Neural progenitor cell (in vitro differentiated cells): ENCODE results near the gene CDC42EP3. TPM values are rescaled to one million over a fixed set of nuclear protein-coding genes. Genes with fewer than 3 reads are reported as not detected.

ENCODE experiments used
- DNase-seq: peaks from one replicate; pipeline ENCODE4 v3.0.0-alpha.2; 2016; ENCODE audit warnings: low spot score
- H2AFZ ChIP-seq: fragments of 200-600 bp; sonication (generic); replicated peaks from 2 replicates; pipeline ENCODE4 v1.6.1; 2016; ENCODE audit warnings: antibody characterized with exemption
- H3F3A ChIP-seq: fragments of 200-600 bp; sonication (generic); 2 replicates; pipeline ENCODE4 v1.6.1; 2016; ENCODE audit warnings: antibody characterized with exemption, low read depth
- H3K27ac ChIP-seq: fragments of 200-600 bp; sonication (generic); 2 replicates; pipeline ENCODE4 v1.5.1; 2016; ENCODE audit warnings: mild to moderate bottlenecking
- H3K27me3 ChIP-seq: fragments of 200-600 bp; sonication (generic); 2 replicates; pipeline ENCODE4 v1.6.1; 2016; ENCODE audit warnings: mild to moderate bottlenecking, moderate library complexity
- H3K36me3 ChIP-seq: fragments of 200-600 bp; sonication (generic); 2 replicates; pipeline ENCODE4 v1.5.1; 2016
- H3K4me1 ChIP-seq: fragments of 200-600 bp; sonication (generic); 2 replicates; pipeline ENCODE4 v1.6.1; 2016; ENCODE audit warnings: mixed run types
- H3K4me2 ChIP-seq: fragments of 200-600 bp; sonication (generic); 2 replicates; pipeline ENCODE4 v1.6.1; 2016
- H3K4me3 ChIP-seq: fragments of 200-600 bp; sonication (generic); 2 replicates; pipeline ENCODE4 v1.5.1; 2016
- H3K79me2 ChIP-seq: fragments of 200-600 bp; sonication (generic); 2 replicates; pipeline ENCODE4 v1.6.1; 2016; ENCODE audit warnings: low read depth
- H3K9ac ChIP-seq: fragments of 200-600 bp; sonication (generic); 2 replicates; pipeline ENCODE4 v1.6.1; 2016
- H3K9me3 ChIP-seq: fragments of 200-600 bp; sonication (generic); 2 replicates; pipeline ENCODE4 v1.5.1; 2016; ENCODE audit warnings: low read depth
- H4K20me1 ChIP-seq: fragments of 200-600 bp; sonication (generic); 2 replicates; pipeline ENCODE4 v1.6.1; 2016; ENCODE audit warnings: low read depth
- H3K27ac Mint-ChIP-seq: 3 replicates; pipeline ENCODE4 v1.8.0; 2021; ENCODE audit warnings: mixed read lengths
- H3K27me3 Mint-ChIP-seq: 2 replicates; pipeline ENCODE4 v1.8.0; 2022; ENCODE audit warnings: low read depth, mild to moderate bottlenecking, inconsistent platforms, moderate library complexity, mixed read lengths; ENCODE audit not compliant: insufficient read depth
- H3K36me3 Mint-ChIP-seq: 3 replicates; pipeline ENCODE4 v1.8.0; 2021; ENCODE audit warnings: mixed read lengths
- H3K4me1 Mint-ChIP-seq: 3 replicates; pipeline ENCODE4 v1.8.0; 2021; ENCODE audit warnings: mixed read lengths
- H3K4me3 Mint-ChIP-seq: 3 replicates; pipeline ENCODE4 v1.8.0; 2021; ENCODE audit warnings: mild to moderate bottlenecking, moderate library complexity, mixed read lengths
- H3K9me3 Mint-ChIP-seq: 3 replicates; pipeline ENCODE4 v1.8.0; 2020; ENCODE audit warnings: mixed read lengths
- EZH2 ChIP-seq: fragments of 200-600 bp; sonication (generic); IDR thresholded peaks from 2 replicates; pipeline ENCODE4 v1.6.1; 2017; ENCODE audit warnings: antibody characterized with exemption, mild to moderate bottlenecking, moderate library complexity
- EZH2phosphoT487 ChIP-seq: fragments of 200-600 bp; sonication (generic); IDR thresholded peaks from 2 replicates; pipeline ENCODE4 v1.6.1; 2017; ENCODE audit warnings: antibody characterized with exemption
- total RNA-seq: library from RNA; depleted of rRNA; stranded (reverse); fragments of >200 nt; gene quantifications from 2 replicates; pipeline ENCODE4 v1.2.3, GENCODE V29; 2015; ENCODE audit warnings: low replicate concordance
- TF ChIP-seq, protein P1 (sequence below): fragments of 200-600 bp; sonication (generic); IDR thresholded peaks from 2 replicates; pipeline ENCODE4 v1.5.1; 2017; ENCODE audit warnings: antibody characterized with exemption, mild to moderate bottlenecking

The CDC42EP3 gene
- total RNA-seq, 1 donor from 2014 or later, result 21.2 TPM

DNA sequence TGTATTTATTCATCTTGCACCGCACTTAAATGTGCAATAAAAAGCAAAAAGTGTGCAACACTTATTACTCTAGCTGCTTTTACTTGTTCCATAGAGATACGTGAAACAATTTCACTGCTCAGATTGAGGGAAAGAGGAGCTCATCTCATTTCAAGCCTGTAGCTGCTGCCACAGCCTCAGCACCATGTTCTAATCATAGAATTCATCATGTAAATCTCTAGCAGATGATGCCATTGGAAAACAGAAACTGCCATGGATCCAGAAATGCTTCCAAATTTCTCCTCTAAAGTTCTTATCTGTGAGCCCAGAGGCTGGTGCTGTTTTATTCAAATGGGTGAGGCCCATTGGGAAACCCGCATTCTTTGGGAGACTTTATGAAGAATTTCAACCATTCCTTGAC lies 2.0 kb downstream of the CDC42EP3 start:
- Histone ChIP-seq H3K4me2 (peak overlapping the region; percentile 95), H3F3A (peaks cover 18% of the 10 kb centered on the region), H3K9ac (no peak overlapping the region), H3K4me3 (peak overlapping the region; percentile 97), H3K27ac (no peak overlapping the region), H3K79me2 (peaks cover 67% of the 10 kb centered on the region), H2AFZ (no peak overlapping the region), H3K4me1 (peaks cover 27% of the 10 kb centered on the region), H3K36me3 (no peaks in the 10 kb centered on the region), H4K20me1 (peaks cover 65% of the 10 kb centered on the region), H3K9me3 (no peaks in the 10 kb centered on the region), H3K27me3 (no peaks in the 10 kb centered on the region)
- Mint-ChIP-seq H3K9me3 (no peaks in the 10 kb centered on the region), H3K36me3 (peaks cover 2% of the 10 kb centered on the region), H3K4me3 (peak overlapping the region; percentile 88), H3K27ac (no peak overlapping the region), H3K4me1 (peaks cover 27% of the 10 kb centered on the region), H3K27me3 (peaks cover 5% of the 10 kb centered on the region)
- TF ChIP-seq, protein P1, sequence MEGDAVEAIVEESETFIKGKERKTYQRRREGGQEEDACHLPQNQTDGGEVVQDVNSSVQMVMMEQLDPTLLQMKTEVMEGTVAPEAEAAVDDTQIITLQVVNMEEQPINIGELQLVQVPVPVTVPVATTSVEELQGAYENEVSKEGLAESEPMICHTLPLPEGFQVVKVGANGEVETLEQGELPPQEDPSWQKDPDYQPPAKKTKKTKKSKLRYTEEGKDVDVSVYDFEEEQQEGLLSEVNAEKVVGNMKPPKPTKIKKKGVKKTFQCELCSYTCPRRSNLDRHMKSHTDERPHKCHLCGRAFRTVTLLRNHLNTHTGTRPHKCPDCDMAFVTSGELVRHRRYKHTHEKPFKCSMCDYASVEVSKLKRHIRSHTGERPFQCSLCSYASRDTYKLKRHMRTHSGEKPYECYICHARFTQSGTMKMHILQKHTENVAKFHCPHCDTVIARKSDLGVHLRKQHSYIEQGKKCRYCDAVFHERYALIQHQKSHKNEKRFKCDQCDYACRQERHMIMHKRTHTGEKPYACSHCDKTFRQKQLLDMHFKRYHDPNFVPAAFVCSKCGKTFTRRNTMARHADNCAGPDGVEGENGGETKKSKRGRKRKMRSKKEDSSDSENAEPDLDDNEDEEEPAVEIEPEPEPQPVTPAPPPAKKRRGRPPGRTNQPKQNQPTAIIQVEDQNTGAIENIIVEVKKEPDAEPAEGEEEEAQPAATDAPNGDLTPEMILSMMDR, result no peak
- no peak for TF ChIP-seq EZH2phosphoT487
- no peak for TF ChIP-seq EZH2
- DNase-seq, result no peak

DNA sequence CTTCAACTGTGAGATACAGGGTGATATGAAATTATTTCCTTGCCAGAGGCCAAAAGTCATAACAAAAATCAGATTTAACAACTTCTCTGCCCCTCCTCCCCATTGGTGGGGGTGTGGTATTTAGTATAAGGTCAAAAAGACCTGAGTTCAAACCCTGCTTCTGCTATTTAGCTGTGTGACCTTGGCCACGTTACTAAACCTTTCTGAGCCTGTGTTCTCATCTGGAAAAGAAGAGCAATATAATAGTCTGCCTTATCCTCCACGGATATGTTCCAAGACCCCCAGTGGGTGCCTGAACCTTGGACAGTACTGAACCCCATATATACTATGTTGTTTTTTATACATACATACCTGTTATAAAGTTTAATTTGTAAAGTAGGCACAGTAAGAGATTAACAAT lies 3.7 kb downstream of the CDC42EP3 start:
- peaks cover 21% of the 10 kb centered on the region for H3K4me1 ChIP-seq
- Mint-ChIP-seq H3K36me3 (peaks cover 5% of the 10 kb centered on the region), H3K9me3 (no peaks in the 10 kb centered on the region), H3K4me1 (peaks cover 26% of the 10 kb centered on the region), H3K27ac (no peak overlapping the region), H3K27me3 (peaks cover 2% of the 10 kb centered on the region), H3K4me3 (no peak overlapping the region)
- no peaks in the 10 kb centered on the region for H3K9me3 ChIP-seq
- peaks cover 68% of the 10 kb centered on the region for H4K20me1 ChIP-seq
- no peak overlapping the region for H3K27ac ChIP-seq
- no peak overlapping the region for H3K4me2 ChIP-seq
- H2AFZ ChIP-seq, result no peak overlapping the region
- H3K4me3 ChIP-seq, result no peak overlapping the region
- TF ChIP-seq EZH2 (no peak), EZH2phosphoT487 (no peak)
- TF ChIP-seq, protein P1, result no peak
- no peaks in the 10 kb centered on the region for H3K36me3 ChIP-seq
- DNase-seq, result no peak
- peaks cover 10% of the 10 kb centered on the region for H3F3A ChIP-seq
- no peaks in the 10 kb centered on the region for H3K27me3 ChIP-seq
- H3K79me2 ChIP-seq, result peaks cover 83% of the 10 kb centered on the region
- no peak overlapping the region for H3K9ac ChIP-seq

DNA sequence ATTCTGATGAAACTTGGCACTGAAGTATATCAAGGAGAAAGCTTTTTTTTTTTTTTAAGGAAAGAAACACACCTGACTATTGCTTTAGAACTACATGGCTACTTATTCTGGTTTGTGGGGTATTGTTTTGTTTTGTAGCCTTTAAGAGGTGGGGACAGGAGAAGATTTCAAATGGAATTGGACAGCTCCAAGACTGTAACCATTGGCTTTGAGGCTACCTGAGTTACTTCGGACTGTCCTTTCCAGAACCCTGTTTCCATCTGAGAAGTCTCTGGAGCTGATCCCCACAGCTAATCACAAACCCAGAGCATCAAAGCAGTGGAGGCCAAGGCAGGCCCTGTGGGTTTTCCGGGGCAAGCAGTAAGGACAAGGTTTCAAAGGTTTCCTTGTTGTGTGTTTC lies 4.7 kb downstream of the CDC42EP3 start:
- peaks cover 1% of the 10 kb centered on the region for H3F3A ChIP-seq
- no peak overlapping the region for H3K9ac ChIP-seq
- no peaks in the 10 kb centered on the region for H3K27me3 ChIP-seq
- DNase-seq, result no peak
- peaks cover 72% of the 10 kb centered on the region for H4K20me1 ChIP-seq
- Mint-ChIP-seq H3K27ac (no peak overlapping the region), H3K4me3 (no peak overlapping the region), H3K27me3 (peaks cover 2% of the 10 kb centered on the region), H3K4me1 (peaks cover 25% of the 10 kb centered on the region), H3K9me3 (no peaks in the 10 kb centered on the region), H3K36me3 (peaks cover 7% of the 10 kb centered on the region)
- peaks cover 89% of the 10 kb centered on the region for H3K79me2 ChIP-seq
- H3K4me3 ChIP-seq, result no peak overlapping the region
- no peak overlapping the region for H3K27ac ChIP-seq
- no peak overlapping the region for H3K4me2 ChIP-seq
- H3K36me3 ChIP-seq, result no peaks in the 10 kb centered on the region
- TF ChIP-seq EZH2phosphoT487, result no peak
- TF ChIP-seq, protein P1, result no peak
- TF ChIP-seq EZH2, result no peak
- no peak overlapping the region for H2AFZ ChIP-seq
- H3K4me1 ChIP-seq, result peaks cover 24% of the 10 kb centered on the region
- no peaks in the 10 kb centered on the region for H3K9me3 ChIP-seq
